PC-3 (cell line): ENCODE measurements around the gene CMBL. TPM values are rescaled to one million over a fixed set of nuclear protein-coding genes. Genes with fewer than 3 reads are reported as not detected.
"Not testable (repeated sequence)": the region's sequence is repeated elsewhere in the genome, so short reads cannot be mapped to it uniquely, and the experiment has no call there.

ENCODE experiments used
- ATAC-seq: fragments of 200-7000 bp; cut with Tn5 transposase; 2 replicates; pipeline ENCODE4 v1.9.1; 2020; ENCODE audit warnings: mild to moderate bottlenecking, moderate library complexity
- BruUV-seq: library from RNA; stranded (reverse); fragments of 400-500 nt; replicated peaks from 2 replicates; lab custom pipeline; 2021; lab: Mats Ljungman, UMichigan
- CTCF ChIA-PET: fragments of 300-600 bp; sonication (Branson Sonifier 250); formaldehyde crosslinking; loops from one replicate; lab custom pipeline; 2022; ENCODE audit warnings: antibody characterized with exemption; lab: Charles Lee
- POLR2A ChIA-PET: fragments of 300-600 bp; sonication (Branson Sonifier 250); formaldehyde crosslinking; loops from one replicate; lab custom pipeline; 2022; ENCODE audit warnings: antibody characterized with exemption; ENCODE audit not compliant: unreplicated experiment; lab: Charles Lee
- DNase-seq: peaks from one replicate; pipeline ENCODE4 v3.0.0-alpha.2; 2015
- H2AFZ ChIP-seq: fragments of 300-600 bp; sonication (generic); 2 replicates; pipeline ENCODE4 v1.6.0; 2016; ENCODE audit warnings: antibody characterized with exemption, low read length
- H3F3A ChIP-seq: fragments of 300-600 bp; sonication (generic); one replicate; pipeline ENCODE4 v1.6.0; 2017; ENCODE audit warnings: antibody characterized with exemption, low read length, control low read depth, mild to moderate bottlenecking; ENCODE audit not compliant: unreplicated experiment
- H3K27ac ChIP-seq: fragments of 300-600 bp; sonication (generic); 2 replicates; pipeline ENCODE4 v1.5.1; 2016; ENCODE audit warnings: mild to moderate bottlenecking, low read length
- H3K27me3 ChIP-seq: fragments of 300-600 bp; sonication (generic); 2 replicates; pipeline ENCODE4 v1.6.1; 2016; ENCODE audit warnings: low read length, mixed read lengths
- H3K36me3 ChIP-seq: fragments of 300-600 bp; sonication (generic); 2 replicates; pipeline ENCODE4 v1.6.1; 2016; ENCODE audit warnings: low read depth, mixed run types, low read length, mixed read lengths
- H3K4me1 ChIP-seq: fragments of 300-600 bp; sonication (generic); 2 replicates; pipeline ENCODE4 v1.5.1; 2016; ENCODE audit warnings: low read length; ENCODE audit not compliant: insufficient read depth
- H3K4me2 ChIP-seq: fragments of 300-600 bp; sonication (generic); 2 replicates; pipeline ENCODE4 v1.6.0; 2016; ENCODE audit warnings: low read length
- H3K4me3 ChIP-seq: fragments of 300-600 bp; sonication (generic); 2 replicates; pipeline ENCODE4 v1.5.1; 2016; ENCODE audit warnings: mild to moderate bottlenecking, low read length, mixed read lengths
- H3K79me2 ChIP-seq: fragments of 300-600 bp; sonication (generic); 2 replicates; pipeline ENCODE4 v1.6.1; 2017; ENCODE audit warnings: low read length, mixed read lengths
- H3K9ac ChIP-seq: fragments of 300-600 bp; sonication (generic); 2 replicates; pipeline ENCODE4 v1.6.0; 2016; ENCODE audit warnings: mild to moderate bottlenecking, low read length
- H3K9me2 ChIP-seq: fragments of 300-600 bp; sonication (generic); replicated peaks from 2 replicates; pipeline ENCODE4 v1.6.1; 2016; ENCODE audit warnings: mixed run types, low read length, mixed read lengths
- H3K9me3 ChIP-seq: fragments of 300-600 bp; sonication (generic); 2 replicates; pipeline ENCODE4 v1.6.1; 2016; ENCODE audit warnings: low read length, mixed read lengths
- H4K20me1 ChIP-seq: fragments of 300-600 bp; sonication (generic); 2 replicates; pipeline ENCODE4 v1.6.1; 2016; ENCODE audit warnings: low read length, mixed read lengths
- EZH2 ChIP-seq: fragments of 300-600 bp; sonication (generic); IDR thresholded peaks from one replicate; pipeline ENCODE4 v1.6.1; 2017; ENCODE audit warnings: antibody characterized with exemption, mild to moderate bottlenecking, low read length; ENCODE audit not compliant: unreplicated experiment
- EZH2phosphoT487 ChIP-seq: fragments of 300-600 bp; sonication (generic); IDR thresholded peaks from 2 replicates; pipeline ENCODE4 v1.6.1; 2018; ENCODE audit warnings: mild to moderate bottlenecking, antibody characterized with exemption, low read length, borderline replicate concordance
- intact Hi-C: fragments of 100-400 bp; cut with micrococcal nuclease; formaldehyde crosslinking; loops from 2 replicates; pipeline ENCODE4 v1.9.0; 2023
- total RNA-seq: library from RNA; depleted of rRNA; stranded (reverse); fragments of >200 nt; gene quantifications from 2 replicates; pipeline ENCODE4 v1.2.3, GENCODE V29; 2014
- TF ChIP-seq, protein P1 (sequence below): fragments of 300-600 bp; sonication (generic); conservative IDR thresholded peaks from 2 replicates; pipeline ENCODE4 v1.5.1; 2017; ENCODE audit warnings: antibody characterized with exemption, low read depth, mild to moderate bottlenecking, low read length

The CMBL gene
- total RNA-seq, 1 experiment from 2014 or later: 35.7 TPM

- BruUV-seq: no TSS peak
- H3K9ac ChIP-seq: no peak overlapping the region
- H4K20me1 ChIP-seq: no peaks in the 10 kb centered on the region
- H3K79me2 ChIP-seq: peaks cover 9% of the 10 kb centered on the region
- no peaks in the 10 kb centered on the region for H3K27me3 ChIP-seq
- H3F3A ChIP-seq: peaks cover 15% of the 10 kb centered on the region
- H3K9me2 ChIP-seq: no peaks in the 10 kb centered on the region
- no peak for ATAC-seq
- no peak overlapping the region for H3K4me3 ChIP-seq
- TF ChIP-seq EZH2phosphoT487: no peak
- TF ChIP-seq, protein P1, sequence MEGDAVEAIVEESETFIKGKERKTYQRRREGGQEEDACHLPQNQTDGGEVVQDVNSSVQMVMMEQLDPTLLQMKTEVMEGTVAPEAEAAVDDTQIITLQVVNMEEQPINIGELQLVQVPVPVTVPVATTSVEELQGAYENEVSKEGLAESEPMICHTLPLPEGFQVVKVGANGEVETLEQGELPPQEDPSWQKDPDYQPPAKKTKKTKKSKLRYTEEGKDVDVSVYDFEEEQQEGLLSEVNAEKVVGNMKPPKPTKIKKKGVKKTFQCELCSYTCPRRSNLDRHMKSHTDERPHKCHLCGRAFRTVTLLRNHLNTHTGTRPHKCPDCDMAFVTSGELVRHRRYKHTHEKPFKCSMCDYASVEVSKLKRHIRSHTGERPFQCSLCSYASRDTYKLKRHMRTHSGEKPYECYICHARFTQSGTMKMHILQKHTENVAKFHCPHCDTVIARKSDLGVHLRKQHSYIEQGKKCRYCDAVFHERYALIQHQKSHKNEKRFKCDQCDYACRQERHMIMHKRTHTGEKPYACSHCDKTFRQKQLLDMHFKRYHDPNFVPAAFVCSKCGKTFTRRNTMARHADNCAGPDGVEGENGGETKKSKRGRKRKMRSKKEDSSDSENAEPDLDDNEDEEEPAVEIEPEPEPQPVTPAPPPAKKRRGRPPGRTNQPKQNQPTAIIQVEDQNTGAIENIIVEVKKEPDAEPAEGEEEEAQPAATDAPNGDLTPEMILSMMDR: no peak
- POLR2A ChIA-PET: interaction anchor here (0.6 kb wide), 1 partner anchor 30 kb away, joined by 3 read pairs; no protein-coding TSS in a partner anchor
- H3K36me3 ChIP-seq: no peaks in the 10 kb centered on the region
- intact Hi-C loops: no loop called here
- no peak for DNase-seq
- H3K4me2 ChIP-seq: no peak overlapping the region
- CTCF ChIA-PET: no interaction called here
- H3K4me1 ChIP-seq: peaks cover 30% of the 10 kb centered on the region
- H3K9me3 ChIP-seq: no peaks in the 10 kb centered on the region
- H3K27ac ChIP-seq: 0 out of 2 replicates have a peak overlapping the region, but pooled peaks have one; percentile 84
- H2AFZ ChIP-seq: no peak overlapping the region
These were observed 4.1 kb upstream of the CMBL start for GRCh38 chr5:10311595-10312425.

GRCh38 chr5:10310835-10311570 lies 3.3 kb upstream of the CMBL start:
- Histone ChIP-seq H3K4me3 (0 out of 2 replicates have a peak overlapping the region, but pooled peaks have one; percentile 1), H2AFZ (peak overlapping the region; percentile 51), H3K9ac (peak overlapping the region; percentile 32), H3K4me1 (peaks cover 38% of the 10 kb centered on the region), H3K79me2 (peaks cover 17% of the 10 kb centered on the region), H3K4me2 (peak overlapping the region; percentile 72), H3K27ac (peak overlapping the region; percentile 84), H3F3A (peaks cover 15% of the 10 kb centered on the region)
- CTCF ChIA-PET: interaction anchor here (1.4 kb wide), 1 partner anchor 27 kb away, joined by 4 read pairs; no protein-coding TSS in a partner anchor
- H3K9me2 ChIP-seq, H3K36me3 ChIP-seq, BruUV-seq, H4K20me1 ChIP-seq, H3K27me3 ChIP-seq, H3K9me3 ChIP-seq, POLR2A ChIA-PET: not testable (repeated sequence)
- ATAC-seq (peak; percentile 28), DNase-seq (peak; percentile 50)
- intact Hi-C loops: loop anchor here (1.0 kb wide), 1 partner anchor 42 kb away; the partner anchor contains the start of gene MARCHF6

GRCh38 chr5:10310066-10310779 lies 2.5 kb upstream of the CMBL start:
- H3K36me3 ChIP-seq: no peaks in the 10 kb centered on the region
- no peak for TF ChIP-seq EZH2phosphoT487
- TF ChIP-seq, protein P1: no peak
- TF ChIP-seq EZH2: no peak
- peak overlapping the region; percentile 32 for H3K9ac ChIP-seq
- peak overlapping the region; percentile 23 for H3K4me3 ChIP-seq
- H3K27me3 ChIP-seq: no peaks in the 10 kb centered on the region
- CTCF ChIA-PET: interaction anchor here (1.4 kb wide), 1 partner anchor 26 kb away, joined by 4 read pairs; no protein-coding TSS in a partner anchor
- H3K27ac ChIP-seq: peak overlapping the region; percentile 84
- ATAC-seq (peak; percentile 76), DNase-seq (peak; percentile 99)
- H3K9me3 ChIP-seq: no peaks in the 10 kb centered on the region
- BruUV-seq: no TSS peak
- peak overlapping the region; percentile 72 for H3K4me2 ChIP-seq
- peaks cover 25% of the 10 kb centered on the region for H3K79me2 ChIP-seq
- H4K20me1 ChIP-seq: no peaks in the 10 kb centered on the region
- intact Hi-C loops: loop anchor here (1.0 kb wide), 1 partner anchor 43 kb away; the partner anchor contains the start of gene MARCHF6
- H2AFZ ChIP-seq: peak overlapping the region; percentile 51
- peaks cover 15% of the 10 kb centered on the region for H3F3A ChIP-seq
- H3K4me1 ChIP-seq: peaks cover 39% of the 10 kb centered on the region
- H3K9me2 ChIP-seq: no peaks in the 10 kb centered on the region
- POLR2A ChIA-PET: interaction anchor here (1.0 kb wide), 1 partner anchor 43 kb away, joined by 3 read pairs; the partner anchor contains the start of gene MARCHF6
